Keratinocyte (primary cell): Measurements from ENCODE around the gene TAB3. TPM values are rescaled to one million over a fixed set of nuclear protein-coding genes. Genes with fewer than 3 reads are reported as not detected.

ENCODE experiments used
- DNase-seq: peaks from one replicate; pipeline ENCODE4 v3.0.0-alpha.2; 2011; ENCODE audit warnings: low read depth, missing footprints, low spot score
- FAIRE-seq: peaks from 2 replicates; lab custom pipeline; 2011; peaks lifted over from hg19 to GRCh38; lab: Jason Lieb, UNC
- H2AFZ ChIP-seq: 2 replicates; pipeline ENCODE4 v1.6.0; 2012; ENCODE audit warnings: low read length, control low read depth, inconsistent platforms; ENCODE audit not compliant: control insufficient read depth
- H3K27ac ChIP-seq: 2 replicates; pipeline ENCODE4 v1.5.1; 2011; ENCODE audit warnings: low read length; ENCODE audit not compliant: control insufficient read depth, insufficient read depth
- H3K27me3 ChIP-seq: 3 replicates; pipeline ENCODE4 v1.6.0; 2011; ENCODE audit warnings: low read length; ENCODE audit not compliant: control insufficient read depth, insufficient read depth; ENCODE audit errors: extremely low read depth
- H3K36me3 ChIP-seq, 2 experiments: 2 replicates in 1 of 2; 3 replicates in 1 of 2; pipeline ENCODE4 v1.5.1; 2011; ENCODE audit warnings: low read length in 2 of 2, mild to moderate bottlenecking in 1 of 2; ENCODE audit not compliant: control insufficient read depth in 2 of 2, insufficient read depth in 2 of 2; ENCODE audit errors: extremely low read depth in 1 of 2
- H3K4me1 ChIP-seq: 3 replicates; pipeline ENCODE4 v1.5.1; 2011; ENCODE audit warnings: low read length; ENCODE audit not compliant: control insufficient read depth, insufficient read depth; ENCODE audit errors: extremely low read depth
- H3K4me2 ChIP-seq: 3 replicates; pipeline ENCODE4 v1.6.0; 2011; ENCODE audit warnings: low read depth, low read length; ENCODE audit not compliant: control insufficient read depth, insufficient read depth; ENCODE audit errors: extremely low read depth
- H3K4me3 ChIP-seq, 3 experiments: fragments of 200-600 bp in 1 of 3; sonication (generic) in 1 of 3; 2 replicates in 2 of 3; 3 replicates in 1 of 3; pipeline ENCODE4 v1.5.1; 2011 to 2016; ENCODE audit warnings: low read length in 3 of 3, mild to moderate bottlenecking in 3 of 3, control low read depth in 2 of 3, inconsistent platforms in 1 of 3, low read depth in 1 of 3, mixed read lengths in 1 of 3, mixed run types in 1 of 3, moderate library complexity in 1 of 3; ENCODE audit not compliant: control insufficient read depth in 2 of 3, insufficient read depth in 2 of 3; ENCODE audit errors: extremely low read depth in 1 of 3
- H3K79me2 ChIP-seq: 2 replicates; pipeline ENCODE4 v1.6.0; 2012; ENCODE audit warnings: low read length; ENCODE audit not compliant: control insufficient read depth, insufficient read depth
- H3K9ac ChIP-seq: 3 replicates; pipeline ENCODE4 v1.6.0; 2011; ENCODE audit warnings: low read length; ENCODE audit not compliant: control insufficient read depth, insufficient read depth; ENCODE audit errors: extremely low read depth
- H3K9me1 ChIP-seq: 3 replicates; pipeline ENCODE4 v1.6.0; 2011; ENCODE audit warnings: low read length; ENCODE audit not compliant: control insufficient read depth, insufficient read depth; ENCODE audit errors: extremely low read depth
- H3K9me3 ChIP-seq: 2 replicates; pipeline ENCODE4 v1.5.1; 2012; ENCODE audit warnings: low read depth, low read length; ENCODE audit not compliant: control insufficient read depth
- H4K20me1 ChIP-seq: 3 replicates; pipeline ENCODE4 v1.6.0; 2011; ENCODE audit warnings: low read length; ENCODE audit not compliant: control insufficient read depth, insufficient read depth; ENCODE audit errors: extremely low read depth
- CTCF ChIP-seq, 3 experiments: IDR thresholded peaks in 1 of 3; conservative IDR thresholded peaks in 1 of 3; optimal IDR thresholded peaks in 1 of 3; 2 replicates in 2 of 3; 3 replicates in 1 of 3; pipeline versions ENCODE3 to v1.5.1; 2011; ENCODE audit warnings: low read length in 3 of 3, mild to moderate bottlenecking in 3 of 3, moderate library complexity in 2 of 3, control low read depth in 1 of 3, inconsistent platforms in 1 of 3; ENCODE audit not compliant: insufficient read depth in 2 of 3; ENCODE audit errors: extremely low read depth in 1 of 3
- EZH2 ChIP-seq: IDR thresholded peaks from one replicate; pipeline ENCODE4 v1.6.1; 2012; ENCODE audit warnings: inconsistent platforms, mild to moderate bottlenecking, low read length, moderate library complexity
- dilution Hi-C: fragments of 300-500 bp; cut with MboI; formaldehyde crosslinking; loops from one replicate; pipeline ENCODE4 v1.7.0; 2020; ENCODE audit warnings: low sequenced_read_pairs; ENCODE audit not compliant: extremely low pct_ligation_motif_present
- polyA plus RNA-seq, 5 experiments: library from polyadenylated mRNA; depleted of rRNA in 3 of 5; stranded (reverse) in 3 of 5; stranded (forward) in 1 of 5; unstranded in 1 of 5; fragments of >200 nt; gene quantifications; 1 replicate in 1 of 5; 2 replicates in 3 of 5; 3 replicates in 1 of 5; pipeline versions ENCODE4 v1.2.1 to v1.2.3, GENCODE V29; 2011 to 2012; ENCODE audit warnings: missing spikeins in 2 of 5, low read depth in 1 of 5, low replicate concordance in 1 of 5

The TAB3 gene
- polyA plus RNA-seq, 1 donor (not counting 4 experiments of a cell fraction or from before 2014, with no cell fraction given) = 25.5 TPM

- FAIRE-seq = no peak
- no peaks in the 10 kb centered on the region for H4K20me1 ChIP-seq
- TF ChIP-seq EZH2 (no peak), CTCF (optimal IDR thresholded peaks at IDR 0.05 in 1 of 3, IDR thresholded peaks at IDR 0.05 in 1 of 3, conservative IDR thresholded peaks at IDR 0.05 in 1 of 3; ENCODE audit: extremely low read depth in 1 of 3, insufficient read depth in 2 of 3, low read length in 3 of 3) (no peak)
- H3K4me2 ChIP-seq = no peak overlapping the region
- no peak overlapping the region for H3K9ac ChIP-seq
- dilution Hi-C loops = no loop called here
- no peak overlapping the region for H3K4me3 ChIP-seq
- no peaks in the 10 kb centered on the region for H3K9me1 ChIP-seq
- no peak overlapping the region for H2AFZ ChIP-seq
- H3K27me3 ChIP-seq = no peaks in the 10 kb centered on the region
- no peaks in the 10 kb centered on the region for H3K9me3 ChIP-seq
- DNase-seq = no peak
- H3K36me3 ChIP-seq = no peaks in the 10 kb centered on the region
- H3K4me1 ChIP-seq = no peaks in the 10 kb centered on the region
- H3K79me2 ChIP-seq = no peaks in the 10 kb centered on the region
- no peak overlapping the region for H3K27ac ChIP-seq
Observed at GRCh38 chrX:30913492-30913891, 24.4 kb upstream of the TAB3 start.

- no peak for DNase-seq
- Histone ChIP-seq H3K4me2 (no peak overlapping the region), H3K27ac (no peak overlapping the region), H3K9ac (no peak overlapping the region), H3K9me1 (no peaks in the 10 kb centered on the region), H4K20me1 (no peaks in the 10 kb centered on the region), H3K27me3 (no peaks in the 10 kb centered on the region), H2AFZ (no peak overlapping the region), H3K4me3 (no peak overlapping the region), H3K4me1 (peaks cover 2% of the 10 kb centered on the region), H3K9me3 (peaks cover 1% of the 10 kb centered on the region), H3K36me3 (no peaks in the 10 kb centered on the region), H3K79me2 (no peaks in the 10 kb centered on the region)
- FAIRE-seq = no peak
- TF ChIP-seq EZH2 = no peak
- dilution Hi-C loops = no loop called here
Observed at GRCh38 chrX:30910124-30910860, 21.2 kb upstream of the TAB3 start.
